Keratinocyte (primary cell): ENCODE measurements around the gene CSNK1D. TPM values are rescaled to one million over a fixed set of nuclear protein-coding genes. Genes with fewer than 3 reads are reported as not detected.
A peak's percentile ranks its signal among the peaks of the same experiment; 100 is the strongest.

Experiments used
- DNase-seq: peaks from one replicate; pipeline ENCODE4 v3.0.0-alpha.2; 2011; ENCODE audit warnings: low read depth, missing footprints, low spot score
- FAIRE-seq: peaks from 2 replicates; lab custom pipeline; 2011; peaks lifted over from hg19 to GRCh38; lab: Jason Lieb, UNC
- H2AFZ ChIP-seq: 2 replicates; pipeline ENCODE4 v1.6.0; 2012; ENCODE audit warnings: low read length, control low read depth, inconsistent platforms; ENCODE audit not compliant: control insufficient read depth
- H3K27ac ChIP-seq: 2 replicates; pipeline ENCODE4 v1.5.1; 2011; ENCODE audit warnings: low read length; ENCODE audit not compliant: control insufficient read depth, insufficient read depth
- H3K27me3 ChIP-seq: 3 replicates; pipeline ENCODE4 v1.6.0; 2011; ENCODE audit warnings: low read length; ENCODE audit not compliant: control insufficient read depth, insufficient read depth; ENCODE audit errors: extremely low read depth
- H3K36me3 ChIP-seq, 2 experiments: 2 replicates in 1 of 2; 3 replicates in 1 of 2; pipeline ENCODE4 v1.5.1; 2011; ENCODE audit warnings: low read length in 2 of 2, mild to moderate bottlenecking in 1 of 2; ENCODE audit not compliant: control insufficient read depth in 2 of 2, insufficient read depth in 2 of 2; ENCODE audit errors: extremely low read depth in 1 of 2
- H3K4me1 ChIP-seq: 3 replicates; pipeline ENCODE4 v1.5.1; 2011; ENCODE audit warnings: low read length; ENCODE audit not compliant: control insufficient read depth, insufficient read depth; ENCODE audit errors: extremely low read depth
- H3K4me2 ChIP-seq: 3 replicates; pipeline ENCODE4 v1.6.0; 2011; ENCODE audit warnings: low read depth, low read length; ENCODE audit not compliant: control insufficient read depth, insufficient read depth; ENCODE audit errors: extremely low read depth
- H3K4me3 ChIP-seq, 3 experiments: fragments of 200-600 bp in 1 of 3; sonication (generic) in 1 of 3; 2 replicates in 2 of 3; 3 replicates in 1 of 3; pipeline ENCODE4 v1.5.1; 2011 to 2016; ENCODE audit warnings: low read length in 3 of 3, mild to moderate bottlenecking in 3 of 3, control low read depth in 2 of 3, inconsistent platforms in 1 of 3, low read depth in 1 of 3, mixed read lengths in 1 of 3, mixed run types in 1 of 3, moderate library complexity in 1 of 3; ENCODE audit not compliant: control insufficient read depth in 2 of 3, insufficient read depth in 2 of 3; ENCODE audit errors: extremely low read depth in 1 of 3
- H3K79me2 ChIP-seq: 2 replicates; pipeline ENCODE4 v1.6.0; 2012; ENCODE audit warnings: low read length; ENCODE audit not compliant: control insufficient read depth, insufficient read depth
- H3K9ac ChIP-seq: 3 replicates; pipeline ENCODE4 v1.6.0; 2011; ENCODE audit warnings: low read length; ENCODE audit not compliant: control insufficient read depth, insufficient read depth; ENCODE audit errors: extremely low read depth
- H3K9me1 ChIP-seq: 3 replicates; pipeline ENCODE4 v1.6.0; 2011; ENCODE audit warnings: low read length; ENCODE audit not compliant: control insufficient read depth, insufficient read depth; ENCODE audit errors: extremely low read depth
- H3K9me3 ChIP-seq: 2 replicates; pipeline ENCODE4 v1.5.1; 2012; ENCODE audit warnings: low read depth, low read length; ENCODE audit not compliant: control insufficient read depth
- H4K20me1 ChIP-seq: 3 replicates; pipeline ENCODE4 v1.6.0; 2011; ENCODE audit warnings: low read length; ENCODE audit not compliant: control insufficient read depth, insufficient read depth; ENCODE audit errors: extremely low read depth
- EZH2 ChIP-seq: IDR thresholded peaks from one replicate; pipeline ENCODE4 v1.6.1; 2012; ENCODE audit warnings: inconsistent platforms, mild to moderate bottlenecking, low read length, moderate library complexity
- dilution Hi-C: fragments of 300-500 bp; cut with MboI; formaldehyde crosslinking; loops from one replicate; pipeline ENCODE4 v1.7.0; 2020; ENCODE audit warnings: low sequenced_read_pairs; ENCODE audit not compliant: extremely low pct_ligation_motif_present
- polyA plus RNA-seq, 5 experiments: library from polyadenylated mRNA; depleted of rRNA in 3 of 5; stranded (reverse) in 3 of 5; stranded (forward) in 1 of 5; unstranded in 1 of 5; fragments of >200 nt; gene quantifications; 1 replicate in 1 of 5; 2 replicates in 3 of 5; 3 replicates in 1 of 5; pipeline versions ENCODE4 v1.2.1 to v1.2.3, GENCODE V29; 2011 to 2012; ENCODE audit warnings: missing spikeins in 2 of 5, low read depth in 1 of 5, low replicate concordance in 1 of 5
- TF ChIP-seq, protein P1 (sequence below), 3 experiments: IDR thresholded peaks in 1 of 3; conservative IDR thresholded peaks in 1 of 3; optimal IDR thresholded peaks in 1 of 3; 2 replicates in 2 of 3; 3 replicates in 1 of 3; pipeline versions ENCODE3 to v1.5.1; 2011; ENCODE audit warnings: low read length in 3 of 3, mild to moderate bottlenecking in 3 of 3, moderate library complexity in 2 of 3, control low read depth in 1 of 3, inconsistent platforms in 1 of 3; ENCODE audit not compliant: insufficient read depth in 2 of 3; ENCODE audit errors: extremely low read depth in 1 of 3

The CSNK1D gene
- polyA plus RNA-seq, 1 donor (not counting 4 experiments of a cell fraction or from before 2014, with no cell fraction given), result 86.0 TPM

- H4K20me1 ChIP-seq, result no peaks in the 10 kb centered on the region
- no peaks in the 10 kb centered on the region for H3K36me3 ChIP-seq
- DNase-seq (peak; percentile 77), FAIRE-seq (no peak)
- H3K79me2 ChIP-seq, result no peaks in the 10 kb centered on the region
- TF ChIP-seq, protein P1, sequence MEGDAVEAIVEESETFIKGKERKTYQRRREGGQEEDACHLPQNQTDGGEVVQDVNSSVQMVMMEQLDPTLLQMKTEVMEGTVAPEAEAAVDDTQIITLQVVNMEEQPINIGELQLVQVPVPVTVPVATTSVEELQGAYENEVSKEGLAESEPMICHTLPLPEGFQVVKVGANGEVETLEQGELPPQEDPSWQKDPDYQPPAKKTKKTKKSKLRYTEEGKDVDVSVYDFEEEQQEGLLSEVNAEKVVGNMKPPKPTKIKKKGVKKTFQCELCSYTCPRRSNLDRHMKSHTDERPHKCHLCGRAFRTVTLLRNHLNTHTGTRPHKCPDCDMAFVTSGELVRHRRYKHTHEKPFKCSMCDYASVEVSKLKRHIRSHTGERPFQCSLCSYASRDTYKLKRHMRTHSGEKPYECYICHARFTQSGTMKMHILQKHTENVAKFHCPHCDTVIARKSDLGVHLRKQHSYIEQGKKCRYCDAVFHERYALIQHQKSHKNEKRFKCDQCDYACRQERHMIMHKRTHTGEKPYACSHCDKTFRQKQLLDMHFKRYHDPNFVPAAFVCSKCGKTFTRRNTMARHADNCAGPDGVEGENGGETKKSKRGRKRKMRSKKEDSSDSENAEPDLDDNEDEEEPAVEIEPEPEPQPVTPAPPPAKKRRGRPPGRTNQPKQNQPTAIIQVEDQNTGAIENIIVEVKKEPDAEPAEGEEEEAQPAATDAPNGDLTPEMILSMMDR (optimal IDR thresholded peaks at IDR 0.05 in 1 of 3, IDR thresholded peaks at IDR 0.05 in 1 of 3, conservative IDR thresholded peaks at IDR 0.05 in 1 of 3; ENCODE audit: extremely low read depth in 1 of 3, insufficient read depth in 2 of 3, low read length in 3 of 3), result no peak
- TF ChIP-seq EZH2, result no peak
- H3K4me1 ChIP-seq, result peaks cover 40% of the 10 kb centered on the region
- no peaks in the 10 kb centered on the region for H3K27me3 ChIP-seq
- H3K4me2 ChIP-seq, result peak overlapping the region; percentile 22
- no peak overlapping the region for H3K4me3 ChIP-seq
- H3K27ac ChIP-seq, result peak overlapping the region; percentile 26
- no peak overlapping the region for H3K9ac ChIP-seq
- H3K9me1 ChIP-seq, result no peaks in the 10 kb centered on the region
- no peaks in the 10 kb centered on the region for H3K9me3 ChIP-seq
- dilution Hi-C loops, result no loop called here
- H2AFZ ChIP-seq, result no peak overlapping the region
These were observed 9.8 kb upstream of the CSNK1D start for GRCh38 chr17:82283208-82283749.

DNA sequence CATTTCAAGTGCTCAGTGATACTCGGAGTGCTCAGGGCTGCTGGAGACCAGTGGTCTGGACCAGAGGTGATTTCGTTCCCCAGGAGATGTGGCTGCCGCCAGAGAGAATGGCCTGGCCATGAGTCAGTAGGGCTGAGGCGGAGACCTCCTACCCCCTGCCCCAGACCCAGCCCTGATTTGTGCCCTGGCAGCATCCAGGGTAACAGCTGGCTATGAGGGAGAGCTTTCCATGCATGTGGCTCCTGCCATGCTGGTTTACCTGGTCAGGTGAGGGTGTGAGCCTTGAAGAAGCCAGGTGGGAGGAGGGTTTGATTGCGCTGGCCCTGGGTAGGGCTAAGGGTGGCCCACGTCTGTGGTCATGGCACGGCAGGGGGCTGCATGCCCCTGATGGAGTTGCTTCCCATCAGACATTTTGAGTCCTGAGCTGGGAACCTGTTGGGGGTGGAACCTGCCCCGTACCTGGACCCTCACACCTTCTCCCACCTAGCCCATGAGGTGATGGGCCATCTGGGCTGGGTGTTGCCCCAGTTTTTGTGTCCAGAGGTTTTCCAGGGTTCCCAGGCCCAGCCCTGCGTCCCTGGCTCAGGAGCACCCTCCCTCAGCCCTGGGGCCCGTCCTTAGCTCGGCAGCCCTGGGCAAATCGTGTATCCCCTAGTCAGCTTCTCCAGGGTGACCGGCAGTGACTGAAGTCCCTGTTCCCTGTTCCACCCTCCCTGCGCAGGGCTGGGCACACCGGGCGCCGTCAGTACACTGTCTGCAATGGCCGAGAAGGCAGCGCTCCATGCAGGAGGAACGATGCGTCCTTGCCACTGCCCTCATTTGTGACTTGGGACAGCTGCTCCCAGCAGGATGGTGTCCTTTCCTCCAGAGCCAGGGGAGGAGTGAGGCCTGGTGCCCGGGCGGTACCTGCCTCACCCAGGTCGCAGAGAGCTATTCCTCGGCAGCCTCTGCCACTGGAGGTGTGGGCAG, 9.0 kb upstream of the CSNK1D start:
- Histone ChIP-seq H3K4me1 (peaks cover 36% of the 10 kb centered on the region), H3K9me1 (no peaks in the 10 kb centered on the region), H2AFZ (no peak overlapping the region), H4K20me1 (no peaks in the 10 kb centered on the region), H3K9me3 (no peaks in the 10 kb centered on the region), H3K9ac (peak overlapping the region; percentile 42), H3K4me2 (peak overlapping the region; percentile 22), H3K79me2 (no peaks in the 10 kb centered on the region), H3K27me3 (no peaks in the 10 kb centered on the region), H3K27ac (peak overlapping the region; percentile 26), H3K4me3 (no peak overlapping the region), H3K36me3 (no peaks in the 10 kb centered on the region)
- DNase-seq (no peak), FAIRE-seq (no peak)
- no peak for TF ChIP-seq EZH2
- TF ChIP-seq, protein P1 (optimal IDR thresholded peaks at IDR 0.05 in 1 of 3, IDR thresholded peaks at IDR 0.05 in 1 of 3, conservative IDR thresholded peaks at IDR 0.05 in 1 of 3; ENCODE audit: extremely low read depth in 1 of 3, insufficient read depth in 2 of 3, low read length in 3 of 3), result no peak
- dilution Hi-C loops, result no loop called here
